ENCODE data around the gene KCNK6.
A peak's percentile ranks its signal among the peaks of the same experiment; 100 is the strongest.
"Not testable (repeated sequence)": the region's sequence is repeated elsewhere in the genome, so short reads cannot be mapped to it uniquely, and the experiment has no call there.

The KCNK6 gene

GRCh38 chr19:38324431-38324830 lies 4.8 kb downstream of the KCNK6 start:
- DNase-seq, result no peak

GRCh38 chr19:38326591-38326990 lies 6.9 kb downstream of the KCNK6 start:
- DNase-seq, result no peak

- no peak for DNase-seq
Measured at GRCh38 chr19:38329651-38330050, 10.0 kb downstream of the KCNK6 start.

GRCh38 chr19:38331728-38332127 lies 12.1 kb downstream of the KCNK6 start:
- DNase-seq, result no peak

GRCh38 chr19:38333245-38333644 lies 13.6 kb downstream of the KCNK6 start:
- DNase-seq, result no peak

- DNase-seq, result peak; percentile 97
Measured at GRCh38 chr19:38335949-38336637, 16.4 kb downstream of the KCNK6 start.

GRCh38 chr19:38336638-38337359 lies 17.2 kb downstream of the KCNK6 start:
- DNase-seq, result peak; percentile 98 to 99

GRCh38 chr19:38337360-38337653 lies 17.7 kb downstream of the KCNK6 start:
- no peak for DNase-seq

GRCh38 chr19:38339011-38339410 lies 19.4 kb downstream of the KCNK6 start:
- DNase-seq, result not testable (repeated sequence)

- DNase-seq, result no peak
Measured at GRCh38 chr19:38340927-38341326, 21.3 kb downstream of the KCNK6 start.

- DNase-seq, result no peak
Measured at GRCh38 chr19:38346837-38347236, 27.2 kb downstream of the KCNK6 start.

- DNase-seq, result no peak
Measured at GRCh38 chr19:38350883-38351282, 31.2 kb downstream of the KCNK6 start.

- no peak for DNase-seq
Measured at GRCh38 chr19:38351865-38352395, 32.3 kb downstream of the KCNK6 start.

- DNase-seq, result no peak
Measured at GRCh38 chr19:38352611-38353010, 33.0 kb downstream of the KCNK6 start.

- DNase-seq, result no peak
Measured at GRCh38 chr19:38355728-38356725, 36.4 kb downstream of the KCNK6 start.

- no peak for DNase-seq
Measured at GRCh38 chr19:38358071-38358470, 38.4 kb downstream of the KCNK6 start.

- DNase-seq, result no peak
Measured at GRCh38 chr19:38359242-38360021, 39.8 kb downstream of the KCNK6 start.

GRCh38 chr19:38360351-38360750 lies 40.7 kb downstream of the KCNK6 start:
- no peak for DNase-seq

- DNase-seq, result peak in 1 of 2 donors; percentile 15
Measured at GRCh38 chr19:38360839-38361631, 41.4 kb downstream of the KCNK6 start.

- DNase-seq, result peak; percentile 63 to 85
Measured at GRCh38 chr19:38361633-38362075, 42.0 kb downstream of the KCNK6 start.
